ENCODE measurements around the gene MARS1.
A peak's percentile ranks its signal among the peaks of the same experiment; 100 is the strongest.

Gene MARS1

GRCh38 chr12:57536597-57536942 lies 48.7 kb downstream of the MARS1 start:
- TF ChIP-seq, protein P1, sequence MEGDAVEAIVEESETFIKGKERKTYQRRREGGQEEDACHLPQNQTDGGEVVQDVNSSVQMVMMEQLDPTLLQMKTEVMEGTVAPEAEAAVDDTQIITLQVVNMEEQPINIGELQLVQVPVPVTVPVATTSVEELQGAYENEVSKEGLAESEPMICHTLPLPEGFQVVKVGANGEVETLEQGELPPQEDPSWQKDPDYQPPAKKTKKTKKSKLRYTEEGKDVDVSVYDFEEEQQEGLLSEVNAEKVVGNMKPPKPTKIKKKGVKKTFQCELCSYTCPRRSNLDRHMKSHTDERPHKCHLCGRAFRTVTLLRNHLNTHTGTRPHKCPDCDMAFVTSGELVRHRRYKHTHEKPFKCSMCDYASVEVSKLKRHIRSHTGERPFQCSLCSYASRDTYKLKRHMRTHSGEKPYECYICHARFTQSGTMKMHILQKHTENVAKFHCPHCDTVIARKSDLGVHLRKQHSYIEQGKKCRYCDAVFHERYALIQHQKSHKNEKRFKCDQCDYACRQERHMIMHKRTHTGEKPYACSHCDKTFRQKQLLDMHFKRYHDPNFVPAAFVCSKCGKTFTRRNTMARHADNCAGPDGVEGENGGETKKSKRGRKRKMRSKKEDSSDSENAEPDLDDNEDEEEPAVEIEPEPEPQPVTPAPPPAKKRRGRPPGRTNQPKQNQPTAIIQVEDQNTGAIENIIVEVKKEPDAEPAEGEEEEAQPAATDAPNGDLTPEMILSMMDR (conservative IDR thresholded peaks at IDR 0.05; ENCODE audit: low read length) = no peak
- no peak for DNase-seq (ENCODE audit: low read depth)
- no peak overlapping the region for H3K4me3 ChIP-seq (ENCODE audit: low read length)

DNA sequence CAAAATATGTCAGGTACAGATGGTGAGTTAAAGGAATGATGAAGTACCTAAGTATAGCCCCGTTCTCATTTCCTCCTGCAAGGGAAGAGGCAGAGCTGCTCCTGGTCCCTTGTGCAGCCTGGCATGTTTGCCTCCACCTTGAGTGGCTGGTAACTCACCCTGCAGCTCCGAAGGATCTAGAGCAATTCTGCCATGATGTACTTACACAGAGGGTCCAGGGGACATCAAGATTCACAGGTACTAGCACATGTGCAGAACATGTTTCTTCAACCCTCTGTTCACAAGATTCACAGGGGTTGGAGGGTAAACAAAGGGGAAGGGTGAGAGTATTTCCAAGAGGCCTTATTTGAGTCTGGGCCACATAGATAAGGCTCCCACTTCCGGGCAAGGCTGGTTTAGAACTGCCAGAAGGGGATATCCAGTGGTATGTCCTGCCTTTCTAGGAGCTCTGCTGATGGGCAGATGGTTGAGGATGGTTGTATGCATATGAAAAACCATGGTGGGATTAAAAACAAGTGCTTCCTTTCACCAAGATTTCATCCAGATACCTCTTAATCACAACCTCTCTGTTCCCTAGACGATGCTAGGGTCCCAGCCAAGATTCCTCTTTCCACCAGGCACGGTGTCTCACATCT lies 51.4 kb downstream of the MARS1 start:
- H3K4me3 ChIP-seq (ENCODE audit: low read length) = no peak overlapping the region
- DNase-seq (ENCODE audit: low read depth) = no peak
- TF ChIP-seq, protein P1 (conservative IDR thresholded peaks at IDR 0.05; ENCODE audit: low read length) = no peak

DNA sequence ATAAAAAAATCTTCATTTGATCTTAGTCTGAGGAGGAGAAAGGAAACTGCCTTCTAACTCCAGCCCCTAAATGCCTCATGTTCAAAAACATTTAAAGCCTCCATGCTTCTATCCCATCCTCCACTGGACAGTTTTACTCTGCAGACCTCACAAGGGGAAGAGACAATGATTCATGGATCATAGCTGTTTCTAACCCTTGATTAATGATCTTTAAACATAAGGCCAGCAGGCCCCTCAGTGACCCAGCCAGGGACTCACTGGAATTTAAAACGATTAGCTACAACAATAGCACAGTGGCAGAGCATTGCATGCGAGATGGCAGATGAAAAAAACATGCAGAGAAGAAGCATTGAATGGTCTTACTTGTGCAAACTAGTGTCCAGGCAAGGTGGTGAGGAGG lies 53.1 kb downstream of the MARS1 start:
- TF ChIP-seq, protein P1 (conservative IDR thresholded peaks at IDR 0.05; ENCODE audit: low read length) = no peak
- DNase-seq (ENCODE audit: low read depth) = no peak
- H3K4me3 ChIP-seq (ENCODE audit: low read length) = no peak overlapping the region

DNA sequence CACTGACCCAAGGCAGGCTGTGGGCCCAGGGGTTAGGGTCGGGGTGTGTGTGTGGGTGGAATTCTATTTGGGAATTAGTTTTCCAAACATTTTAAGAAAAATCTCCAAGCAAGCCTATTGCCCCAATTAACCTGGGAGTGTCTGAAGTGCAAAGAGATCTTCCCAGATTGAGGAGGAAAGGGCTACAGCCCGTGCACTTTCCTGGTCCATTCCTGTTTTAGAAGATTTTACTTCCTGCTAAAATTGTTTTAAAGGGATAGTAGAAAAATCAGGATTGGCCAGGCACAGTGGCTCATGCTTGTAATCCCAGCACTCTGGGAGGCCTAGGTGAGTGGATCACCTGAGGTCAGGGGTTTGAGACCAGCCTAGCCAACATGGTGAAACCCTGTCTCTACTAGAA lies 53.8 kb downstream of the MARS1 start:
- no peak overlapping the region for H3K4me3 ChIP-seq (ENCODE audit: low read length)
- TF ChIP-seq, protein P1 (conservative IDR thresholded peaks at IDR 0.05; ENCODE audit: low read length) = no peak
- DNase-seq (ENCODE audit: low read depth) = no peak

DNA sequence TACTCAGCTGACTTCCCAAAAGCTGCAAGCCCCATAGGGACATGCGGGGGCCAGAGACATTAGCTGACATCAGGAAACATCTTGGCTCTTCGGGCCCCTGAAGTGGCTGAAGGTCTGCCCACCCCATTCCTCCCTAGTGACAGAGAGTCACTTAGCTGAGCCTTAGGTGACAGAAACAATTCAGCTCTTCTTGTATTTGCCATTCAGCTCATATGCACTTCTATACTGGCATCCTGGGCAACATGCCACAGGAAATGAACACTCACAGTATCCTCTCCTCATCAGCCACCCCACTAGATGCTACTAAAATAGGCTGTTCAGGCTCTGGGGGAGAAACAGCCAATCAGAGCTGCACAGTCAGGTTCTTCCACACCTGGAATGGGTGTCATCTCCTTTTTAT lies 55.7 kb downstream of the MARS1 start:
- DNase-seq (ENCODE audit: low read depth) = no peak
- TF ChIP-seq, protein P1 (conservative IDR thresholded peaks at IDR 0.05; ENCODE audit: low read length) = no peak

GRCh38 chr12:57545809-57546437 lies 58.1 kb downstream of the MARS1 start:
- no peak for DNase-seq (ENCODE audit: low read depth)
- TF ChIP-seq, protein P1 (conservative IDR thresholded peaks at IDR 0.05; ENCODE audit: low read length) = no peak
- H3K4me3 ChIP-seq (ENCODE audit: low read length) = peak overlapping the region; percentile 88

More for the DNA sequence above, 55.7 kb downstream of the MARS1 start:
- no peak overlapping the region for H3K4me3 ChIP-seq (ENCODE audit: low read length)
